NCI-H1092 treated with DMSO at 0.1 percent for 48 hours (cell line): ENCODE measurements around the gene RAB29.
A peak's percentile ranks its signal among the peaks of the same experiment; 100 is the strongest.

Source experiments
- DNase-seq: peaks from one replicate; lab custom pipeline; 2025; lab: John Stamatoyannopoulos, UW

The RAB29 gene

DNA sequence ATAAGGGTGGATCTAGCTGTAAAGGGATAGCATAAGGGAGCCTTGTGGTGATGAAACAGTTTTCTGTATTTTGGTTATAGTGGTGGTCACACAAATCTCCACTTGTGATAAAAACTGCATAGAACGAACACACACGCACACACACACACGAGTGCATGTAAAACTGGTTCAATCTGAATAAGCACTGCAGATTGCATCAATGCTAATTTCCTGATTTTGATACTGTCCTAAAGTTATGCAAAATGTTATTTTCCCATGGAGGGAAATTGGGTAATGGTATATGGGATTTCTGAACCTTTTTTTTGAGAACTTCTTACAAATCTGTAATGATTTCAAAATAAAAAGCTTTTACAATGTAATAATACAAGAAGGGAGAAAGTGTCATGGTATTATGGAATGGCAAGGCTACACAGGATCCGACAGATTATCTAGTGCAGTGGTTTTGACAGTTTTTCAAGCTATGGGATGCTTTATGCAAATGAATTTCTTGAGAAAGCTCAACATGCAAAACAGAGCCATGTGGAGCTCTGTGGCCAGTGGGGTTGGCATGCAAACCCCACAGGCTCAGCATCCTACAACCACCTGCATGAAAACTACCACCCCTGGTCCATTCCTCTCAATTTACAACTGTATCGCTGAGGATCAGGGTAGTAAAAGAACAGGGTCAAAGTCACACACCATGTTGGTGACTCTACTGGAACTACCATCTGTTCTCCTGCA lies 18.9 kb upstream of the RAB29 start:
- DNase-seq = no peak

DNA sequence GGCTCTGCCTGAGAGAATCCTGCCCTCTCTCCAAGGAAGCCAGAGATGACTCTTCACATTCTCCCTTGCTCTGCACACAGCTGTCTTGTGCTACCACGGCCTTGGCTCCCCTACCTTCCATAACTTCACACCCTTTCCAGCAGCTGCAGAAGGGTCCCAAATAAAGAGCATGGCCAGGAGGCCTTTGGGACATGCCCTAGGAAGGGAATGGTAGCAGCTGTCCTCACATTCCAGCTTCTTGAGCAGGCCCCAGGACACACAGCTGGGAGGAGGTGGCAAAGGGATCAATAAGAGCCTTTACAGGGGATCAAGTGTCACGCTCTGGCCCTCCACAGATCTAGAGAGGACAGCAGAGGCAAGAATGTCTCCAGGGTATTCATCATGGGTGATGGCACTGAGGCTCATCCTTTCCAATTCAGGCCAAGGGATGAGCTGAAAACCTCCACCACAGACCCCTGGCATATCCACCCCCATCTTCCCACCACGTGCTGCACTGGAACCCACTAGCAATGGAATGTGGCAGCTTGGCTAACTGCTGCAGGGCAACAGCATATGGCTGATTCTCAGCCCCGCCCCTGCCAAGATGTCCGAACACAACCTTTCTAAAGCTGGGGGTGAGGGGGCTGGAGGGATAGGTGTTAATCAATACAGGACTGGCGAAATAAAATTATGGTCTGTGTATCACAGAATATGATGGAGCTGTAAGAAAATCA lies 17.8 kb upstream of the RAB29 start:
- DNase-seq = no peak

DNA sequence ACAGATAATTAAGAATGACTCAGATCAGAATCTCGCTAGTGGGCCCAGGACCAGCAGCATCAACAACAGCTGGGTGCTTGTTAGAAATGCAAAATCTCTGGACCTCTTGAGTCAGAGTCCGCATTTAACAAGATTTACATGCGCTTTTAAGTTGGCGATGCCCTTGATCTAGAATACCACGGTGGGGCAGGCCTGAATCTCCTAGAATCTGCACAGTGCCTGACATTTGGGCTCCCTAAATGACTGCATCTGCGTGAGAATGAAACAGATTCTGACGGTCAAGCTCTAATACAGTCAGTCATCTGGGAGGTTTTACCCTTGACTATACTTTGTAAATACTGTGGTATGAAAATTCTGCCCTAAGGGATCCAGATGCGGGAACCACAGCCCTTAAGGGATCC lies 17.2 kb upstream of the RAB29 start:
- no peak for DNase-seq

DNA sequence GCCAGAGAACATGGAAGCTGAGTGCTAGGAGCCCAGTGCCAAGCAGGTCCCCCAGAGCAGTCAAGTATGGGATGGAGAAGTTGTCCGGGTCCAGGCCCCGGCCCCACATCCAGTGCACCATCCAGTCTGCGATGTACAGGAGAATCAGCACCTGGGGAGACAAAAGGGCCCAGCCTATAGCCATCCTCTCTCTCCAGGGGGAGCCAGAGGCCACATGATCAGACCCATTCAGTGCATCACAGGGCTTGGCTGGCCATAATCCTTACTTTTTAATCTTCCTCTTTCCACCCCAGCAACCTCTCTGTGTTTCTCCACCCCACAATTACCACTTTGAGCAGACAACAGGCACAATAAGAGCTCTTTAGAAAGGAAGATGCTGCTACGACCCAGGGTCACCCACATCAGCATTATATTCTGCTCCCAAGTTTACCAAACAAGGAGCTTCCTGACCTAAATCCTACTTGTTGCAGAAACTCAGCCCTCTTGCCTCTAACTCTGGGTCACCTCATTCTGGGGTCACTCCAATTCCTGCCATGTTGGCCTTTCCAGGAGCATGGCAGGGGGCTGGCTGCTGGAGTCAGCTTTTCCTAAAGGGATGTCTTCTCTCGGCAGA lies 16.4 kb upstream of the RAB29 start:
- peak; percentile 58 for DNase-seq

DNA sequence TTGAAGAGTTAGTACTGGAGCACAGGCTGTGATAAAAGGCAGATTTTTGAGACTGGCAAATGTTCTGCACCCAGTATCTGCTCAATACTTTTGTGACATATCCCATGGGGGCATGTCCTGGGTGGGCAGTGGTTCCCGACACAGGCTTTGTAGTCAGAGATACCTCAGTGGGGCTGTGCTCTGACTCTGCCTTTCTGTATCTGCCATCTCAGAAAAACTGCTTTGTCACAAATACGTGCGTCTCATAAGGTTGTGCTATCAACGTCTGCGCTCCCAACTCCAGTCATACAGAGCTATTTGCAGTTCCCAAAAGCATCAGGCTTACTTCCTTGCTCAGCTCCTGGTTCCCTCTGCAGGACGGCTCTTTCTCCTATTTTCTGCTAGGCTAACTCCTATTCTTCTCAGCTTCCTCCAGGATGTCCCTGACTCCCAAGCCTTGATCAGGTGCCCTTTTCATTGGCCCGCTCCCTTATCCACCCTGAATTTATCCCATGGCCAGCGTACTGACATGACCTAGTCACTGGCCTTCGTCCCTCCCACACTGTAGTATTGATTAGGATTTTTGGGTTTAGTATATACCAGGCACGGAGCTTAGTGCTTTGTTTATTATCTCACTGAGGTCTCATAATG lies 12.1 kb upstream of the RAB29 start:
- no peak for DNase-seq

DNA sequence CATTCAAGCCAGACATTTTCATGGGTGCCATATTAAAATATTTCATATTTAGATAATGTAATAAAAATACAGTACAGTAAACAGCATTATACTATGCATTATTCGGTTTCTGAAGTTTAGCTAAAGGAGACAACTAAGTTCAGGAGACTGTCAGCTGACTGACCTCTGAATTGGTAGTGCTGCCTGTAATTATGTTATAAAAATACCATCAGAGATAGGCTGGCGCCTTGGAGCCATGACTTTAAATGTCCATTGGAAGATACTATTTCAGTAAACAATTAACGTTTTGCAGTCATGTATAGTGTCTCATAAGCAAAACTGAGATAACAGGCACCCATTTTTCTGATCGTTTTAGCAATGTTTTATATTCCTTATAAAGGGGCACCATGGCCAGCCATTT lies 11.3 kb upstream of the RAB29 start:
- no peak for DNase-seq

DNA sequence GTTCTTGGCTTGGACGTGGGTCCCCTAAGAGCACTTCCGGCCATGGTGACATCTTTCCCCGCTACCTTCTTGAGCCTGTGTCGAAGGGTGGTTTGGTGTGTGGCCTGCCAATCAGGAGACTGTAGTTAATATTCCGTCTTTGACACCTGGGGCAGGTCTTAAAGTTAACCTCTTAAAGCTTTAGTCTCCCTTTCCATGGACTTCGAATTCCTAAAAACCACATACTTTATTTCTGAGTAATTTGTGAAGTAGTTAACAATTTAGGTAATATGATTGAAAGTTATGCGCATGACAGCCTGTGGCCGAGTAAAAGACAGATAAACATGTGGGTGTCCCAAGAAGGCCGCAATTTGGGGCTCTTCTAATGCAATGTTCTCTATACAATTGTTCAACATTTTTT lies 10.2 kb upstream of the RAB29 start:
- no peak for DNase-seq

DNA sequence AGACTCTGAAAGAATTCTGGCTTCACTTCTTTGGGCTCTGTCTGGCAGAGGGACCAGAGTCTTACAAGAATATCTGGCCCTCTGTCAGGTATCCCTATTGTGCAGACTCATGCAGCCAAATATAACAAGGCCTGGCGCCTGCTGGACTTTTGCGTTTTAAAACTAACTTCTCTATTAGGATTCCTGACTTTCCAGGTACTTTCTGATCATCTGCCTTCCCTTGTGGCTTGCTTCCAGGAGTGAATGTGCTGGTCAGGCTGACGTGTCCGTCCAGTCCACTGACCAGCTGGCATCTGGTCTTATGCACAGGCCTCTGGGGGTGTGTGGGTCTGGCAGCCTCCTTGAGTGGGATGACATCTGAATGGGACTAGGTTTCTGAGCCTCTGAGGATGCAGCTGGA lies 8.6 kb upstream of the RAB29 start:
- no peak for DNase-seq

DNA sequence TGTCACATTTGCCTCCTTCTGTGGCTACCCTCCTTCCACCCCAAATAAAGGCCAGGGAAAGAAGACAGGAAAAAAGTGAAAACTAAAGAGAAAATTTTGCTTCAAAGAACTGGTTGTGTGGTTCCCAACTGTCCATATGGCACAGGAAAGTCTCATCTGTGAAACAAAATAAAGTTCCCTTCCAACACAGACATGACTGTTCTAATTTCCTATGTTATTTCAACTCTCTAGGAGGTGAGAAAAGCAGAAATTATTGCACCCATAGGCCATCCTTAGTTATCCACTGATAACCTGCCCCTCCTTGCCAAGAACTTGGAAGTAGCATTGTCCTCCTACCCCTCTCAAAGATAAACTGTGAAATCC lies 8.1 kb upstream of the RAB29 start:
- no peak for DNase-seq

DNA sequence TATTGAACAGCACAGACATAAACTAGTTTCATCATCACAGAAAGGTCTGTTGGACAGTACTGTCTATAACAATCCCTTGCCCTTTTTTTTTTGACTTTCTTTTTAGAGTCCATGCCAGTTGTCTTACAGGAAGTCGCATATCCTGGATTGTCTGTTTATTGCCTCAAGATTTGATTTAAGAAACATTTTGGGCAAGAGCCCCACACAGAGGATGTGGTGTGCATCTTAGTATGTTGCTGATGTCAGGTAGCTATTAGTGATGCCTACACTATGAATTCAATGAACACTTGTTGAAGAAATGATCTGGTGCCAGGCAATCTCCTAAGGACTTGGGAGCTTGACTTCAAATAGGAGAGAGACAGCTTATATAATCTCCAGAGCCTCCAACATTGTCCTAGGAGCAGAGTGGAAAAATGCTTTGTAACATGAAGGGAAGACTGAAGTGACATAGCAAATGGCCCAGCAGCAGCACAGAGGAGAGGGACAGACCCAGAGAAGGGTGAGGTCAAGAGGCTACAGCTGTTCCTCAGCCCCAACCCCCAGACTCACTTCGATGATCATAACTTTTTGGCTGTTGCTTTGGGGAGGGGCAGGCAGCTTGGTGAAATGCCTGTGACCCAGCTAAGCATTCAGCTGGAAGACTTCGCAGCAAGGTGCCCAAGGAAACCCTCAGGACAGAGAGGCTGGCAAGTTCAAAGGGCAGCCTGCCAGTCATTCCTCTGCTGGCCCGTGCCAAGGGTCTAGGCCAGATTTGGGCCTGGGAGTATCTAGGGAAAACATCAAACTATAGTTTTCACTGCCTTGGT lies 7.5 kb upstream of the RAB29 start:
- no peak for DNase-seq

DNA sequence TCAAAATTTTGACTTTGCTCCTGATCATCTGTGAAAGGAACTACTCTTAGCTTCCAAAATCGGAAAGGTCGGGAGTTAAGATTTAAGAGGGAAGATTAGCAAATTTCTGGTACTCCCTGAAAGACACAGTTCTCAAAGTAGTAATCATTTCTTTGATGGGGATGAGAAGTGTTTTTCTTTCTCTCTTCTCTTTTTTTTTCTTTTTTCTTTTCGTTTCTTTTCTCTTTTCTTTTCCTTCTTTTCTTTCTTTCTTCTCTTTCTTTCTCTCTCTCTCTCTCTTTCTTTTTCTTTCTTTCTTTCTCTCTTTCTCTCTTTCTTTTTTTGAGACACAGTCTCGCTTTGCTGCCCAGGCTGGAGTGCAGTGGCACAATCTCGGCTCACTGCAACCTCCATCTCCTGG lies 5.1 kb upstream of the RAB29 start:
- DNase-seq = no peak

DNA sequence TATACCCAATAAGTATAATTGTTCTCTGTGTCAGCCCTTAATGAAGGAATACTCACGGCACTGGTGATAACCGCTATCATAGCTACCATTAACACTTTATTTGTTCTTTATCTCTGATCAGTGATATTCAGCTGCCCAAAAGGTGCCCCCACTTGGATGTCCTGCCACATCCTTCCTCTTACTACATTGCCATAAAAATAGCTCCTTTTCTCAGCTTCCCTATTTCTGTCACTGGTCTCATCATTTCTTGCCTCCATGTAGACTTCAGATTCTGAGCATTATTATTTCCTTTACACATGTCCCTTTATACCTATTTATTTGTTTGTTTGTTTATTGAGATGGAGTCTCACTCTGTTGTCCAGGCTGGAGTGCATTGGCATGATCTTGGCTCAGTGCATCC lies 2.7 kb upstream of the RAB29 start:
- no peak for DNase-seq

DNA sequence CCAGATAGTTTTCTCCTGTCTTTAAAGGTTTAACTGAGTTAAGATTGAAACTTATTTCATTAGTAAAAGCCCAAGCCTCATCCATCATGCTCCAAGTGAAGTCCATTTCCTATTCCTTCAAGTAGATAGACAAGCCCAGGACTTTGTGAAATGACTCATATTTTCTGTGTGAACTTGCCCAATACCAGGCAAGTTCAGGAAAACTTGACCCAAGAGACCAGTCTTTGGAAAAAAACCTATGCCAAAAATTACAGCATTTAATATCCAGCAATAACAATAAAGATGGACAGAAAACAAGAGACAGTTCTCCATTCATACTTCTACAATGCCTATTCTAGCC lies 405 bp upstream of the RAB29 start:
- DNase-seq = no peak

DNA sequence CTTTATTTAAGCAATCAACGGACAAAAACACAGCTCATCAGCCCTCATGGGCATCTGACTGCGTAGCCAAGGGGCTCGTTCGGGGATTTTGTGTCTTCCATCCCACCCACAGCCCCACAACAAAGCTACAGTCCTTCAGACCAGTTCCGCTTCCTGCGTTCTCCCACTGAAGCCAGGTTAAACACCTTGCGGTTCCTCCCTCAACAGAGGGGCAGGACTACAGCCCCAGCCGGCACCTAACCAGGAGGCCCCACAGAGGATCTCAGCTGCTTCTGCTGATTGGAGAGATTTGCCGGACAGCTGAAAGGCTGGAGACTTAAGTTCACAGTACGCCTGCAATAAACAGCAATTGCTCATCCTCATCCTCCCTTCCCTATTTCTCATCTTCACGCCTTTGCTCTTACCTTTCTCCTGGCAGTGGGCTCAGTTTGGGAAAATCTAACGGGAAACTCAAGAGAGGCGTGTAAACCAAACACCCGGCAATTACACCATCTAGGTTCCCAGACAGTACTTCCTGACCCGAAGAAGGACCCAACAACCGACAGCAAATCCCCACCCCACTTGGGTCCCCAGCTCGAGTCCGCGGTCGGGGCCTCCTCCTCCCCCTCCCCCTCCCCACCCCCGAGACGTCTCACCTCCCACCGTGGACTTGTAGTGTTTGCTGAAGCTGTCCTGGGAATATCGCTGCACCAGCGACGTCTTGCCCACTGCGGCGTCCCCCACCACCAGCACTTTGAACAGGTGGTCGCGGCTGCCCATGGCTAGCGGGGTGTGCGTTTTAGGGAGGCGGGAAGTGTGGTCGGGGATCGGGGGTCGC lies 876 bp downstream of the RAB29 start:
- no peak for DNase-seq

DNA sequence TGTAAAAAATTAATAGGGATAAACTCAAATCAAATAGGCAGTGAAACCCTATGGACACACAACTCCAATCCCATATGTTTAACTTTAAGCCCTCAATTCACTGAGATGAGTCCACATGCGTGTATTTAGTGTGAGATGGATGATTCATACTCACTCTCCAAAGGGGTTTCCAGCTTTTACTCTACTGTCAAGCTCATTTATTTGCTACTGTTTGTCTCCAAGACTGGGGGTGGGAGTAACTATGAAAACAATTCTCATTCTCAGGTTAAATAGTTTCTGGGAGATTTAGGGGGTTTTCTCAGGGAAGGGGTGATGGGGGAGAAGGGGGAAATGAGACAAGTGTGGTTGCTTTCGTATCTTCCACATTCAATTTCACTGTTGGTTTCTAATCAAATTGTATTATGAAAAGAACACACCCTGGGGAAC lies 2.7 kb downstream of the RAB29 start:
- no peak for DNase-seq

DNA sequence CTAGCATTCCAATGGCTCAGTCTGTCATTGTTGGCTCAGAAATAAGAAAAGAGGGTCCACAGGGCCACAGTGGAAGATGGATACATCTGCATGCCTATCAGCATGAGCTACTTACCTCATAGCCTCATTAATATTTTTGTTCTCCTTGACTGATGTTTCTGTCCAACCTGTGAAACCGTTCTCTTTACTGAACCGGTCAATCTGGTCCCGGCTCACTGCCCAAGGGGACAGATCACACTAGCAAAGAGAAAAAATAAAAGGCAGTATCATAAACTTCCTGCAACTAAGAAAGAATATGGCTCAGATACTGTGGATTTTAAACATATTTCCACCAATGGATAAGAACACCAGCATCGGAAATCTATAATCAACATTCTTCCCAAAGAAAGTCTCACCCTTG lies 4.7 kb downstream of the RAB29 start:
- no peak for DNase-seq

DNA sequence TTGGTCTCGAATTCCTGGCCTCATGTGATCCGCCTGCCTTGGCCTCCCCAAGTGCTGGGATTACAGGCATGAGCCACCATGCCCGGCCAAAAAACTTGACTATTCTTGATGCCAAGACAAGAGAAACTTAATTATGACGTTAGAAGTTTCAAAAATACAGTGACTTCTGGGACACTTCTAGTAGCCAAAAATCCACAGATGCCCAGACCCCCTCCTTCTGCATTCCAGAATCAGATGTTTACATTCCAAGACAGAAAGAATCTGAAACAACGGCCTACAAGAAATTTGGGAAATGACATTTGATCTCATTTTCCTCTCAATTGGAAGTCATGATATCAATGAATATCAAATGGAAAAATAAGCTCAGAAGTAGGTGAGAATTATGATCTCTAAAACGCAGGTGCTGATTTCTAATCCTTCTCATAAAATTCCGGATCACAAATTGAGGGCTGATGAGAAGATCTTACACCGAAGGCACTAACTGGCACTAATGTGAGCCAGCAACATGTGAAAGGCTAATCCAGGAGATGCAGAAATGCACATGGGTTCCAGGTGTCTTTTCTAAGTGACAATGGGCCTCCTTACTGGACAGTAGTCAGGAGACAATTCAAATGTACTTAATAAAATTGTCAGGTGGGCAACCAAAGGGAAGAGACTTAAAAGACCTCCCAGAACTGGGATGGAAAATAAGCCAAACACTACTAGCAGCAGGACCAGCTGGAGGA lies 5.5 kb downstream of the RAB29 start:
- DNase-seq = no peak

DNA sequence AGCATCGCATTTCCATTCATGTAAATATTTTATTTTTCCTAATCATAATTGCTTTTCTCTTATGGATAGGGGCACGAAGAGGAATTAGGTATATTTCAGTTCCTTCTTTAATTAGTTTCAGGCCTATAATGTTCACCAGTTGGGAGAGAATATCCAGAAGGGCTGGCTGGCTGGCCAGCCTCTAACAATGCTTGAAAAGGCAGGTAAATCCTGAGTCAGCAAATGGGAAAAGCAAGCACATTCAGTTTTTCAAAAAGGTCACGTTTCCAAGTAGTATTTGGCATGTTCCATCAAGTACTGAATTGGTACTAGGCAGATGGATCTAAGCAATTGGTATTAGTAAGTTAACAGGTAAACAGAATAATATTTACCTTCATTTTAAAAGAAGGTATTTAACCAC lies 8.0 kb downstream of the RAB29 start:
- DNase-seq = no peak

DNA sequence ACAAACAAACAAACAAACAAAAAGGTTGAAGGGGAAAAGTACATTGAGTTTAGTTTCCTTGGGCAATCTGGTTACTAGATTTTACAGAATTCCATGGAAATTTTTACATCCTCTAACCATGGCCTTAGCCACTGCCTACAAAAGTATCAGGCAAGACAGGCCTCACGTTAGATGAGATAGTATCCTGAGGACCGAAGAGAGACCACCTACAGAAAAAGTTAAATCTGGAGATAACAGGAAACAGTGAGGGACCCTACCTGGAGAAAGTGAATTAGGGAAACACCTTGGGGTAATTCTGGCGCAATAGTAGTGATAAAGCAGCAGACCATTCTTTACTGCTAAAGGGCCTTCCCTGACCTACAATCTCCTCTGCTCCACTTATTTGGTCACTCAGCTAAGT lies 8.7 kb downstream of the RAB29 start:
- DNase-seq = no peak

DNA sequence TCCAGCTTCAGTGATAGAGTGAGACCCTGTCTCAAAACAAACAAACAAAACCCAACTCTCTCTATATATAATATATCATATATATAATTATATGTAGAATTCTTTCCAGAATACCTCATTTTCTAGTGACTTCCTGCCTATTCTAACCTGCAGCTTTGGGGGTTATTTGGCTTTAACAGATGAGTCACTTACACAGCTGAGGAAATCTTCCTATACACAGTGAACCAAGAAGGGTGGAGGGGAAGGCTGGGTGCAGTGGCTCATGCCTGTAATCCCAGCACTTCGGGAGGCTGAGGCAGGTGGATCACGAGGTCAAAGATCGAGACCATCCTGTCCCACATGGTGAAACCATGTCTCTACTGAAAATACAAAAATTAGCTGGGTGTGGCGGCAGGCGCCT lies 9.2 kb downstream of the RAB29 start:
- DNase-seq = no peak

DNA sequence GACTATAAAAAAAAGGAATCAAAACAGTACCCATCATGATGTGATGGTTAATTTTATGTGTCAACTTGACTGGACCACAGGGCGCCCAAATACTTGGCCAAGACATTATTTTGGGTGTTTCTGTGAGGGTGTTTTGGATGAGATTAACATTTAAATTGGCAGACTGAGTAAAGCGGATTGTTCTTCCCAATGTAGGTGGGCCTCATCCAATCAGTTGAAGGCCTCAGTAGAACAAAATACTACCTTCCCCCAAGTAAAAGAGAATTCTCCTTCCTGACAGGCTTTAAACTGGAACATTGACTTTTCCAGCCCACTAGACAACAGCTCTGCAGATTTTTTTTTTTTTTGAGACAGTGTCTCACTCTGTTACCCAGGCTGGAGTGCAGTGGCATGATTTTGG lies 10.7 kb downstream of the RAB29 start:
- DNase-seq = no peak
